Measurements from ENCODE around the gene WLS.

DNA sequence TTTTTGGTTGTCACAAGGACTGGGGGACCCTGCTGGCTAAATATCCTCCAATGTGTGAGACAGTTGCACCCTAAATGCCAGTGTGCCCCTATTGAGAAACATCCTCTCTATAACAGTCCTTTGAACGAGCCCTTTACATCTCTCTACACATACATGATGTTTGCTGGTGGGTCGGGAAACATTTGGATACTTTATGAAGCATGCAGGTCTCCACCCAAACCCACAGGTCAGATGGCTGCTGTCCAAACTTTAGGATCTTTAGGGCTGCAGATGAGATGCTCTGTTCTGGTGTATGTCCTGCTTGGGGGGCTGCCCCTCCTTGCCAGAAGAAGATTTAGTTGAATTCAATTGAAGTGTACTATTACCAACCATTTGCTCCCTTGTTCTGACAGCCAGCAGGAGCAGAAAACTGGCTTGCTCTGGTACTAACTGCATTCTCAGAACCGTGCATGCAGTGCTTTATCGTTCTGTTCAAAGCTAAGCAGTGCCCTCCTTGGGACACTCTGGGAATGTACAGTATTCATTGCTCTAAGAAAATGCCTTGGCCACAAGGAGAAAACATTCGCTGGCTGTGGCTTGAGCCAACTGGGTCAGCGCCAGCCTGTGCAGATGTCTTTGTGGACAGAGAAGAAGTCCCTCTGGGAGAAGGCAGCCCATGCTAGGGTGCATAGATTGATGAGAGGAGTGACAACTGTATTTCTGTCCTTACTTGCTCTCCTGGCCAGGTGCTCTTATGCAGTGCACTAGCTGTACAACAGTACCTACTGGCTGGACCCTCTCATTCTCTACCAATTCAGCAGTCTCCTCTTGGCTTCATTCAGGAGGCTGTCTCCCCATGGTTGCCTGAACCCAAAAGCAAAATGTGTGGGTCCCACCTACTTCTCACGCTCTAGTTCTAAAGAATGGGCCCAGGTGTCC, 120.5 kb downstream of the WLS start:
- TF ChIP-seq NFRKB (IDR thresholded peaks at IDR 0.05) (no peak), ZNF384 (IDR thresholded peaks at IDR 0.05) (no peak), BHLHE40 (IDR thresholded peaks at IDR 0.05; ENCODE audit: borderline replicate concordance) (no peak), CTBP1 (IDR thresholded peaks at IDR 0.05; ENCODE audit: borderline replicate concordance) (no peak), TARDBP (IDR thresholded peaks at IDR 0.05) (no peak), FOXM1 (IDR thresholded peaks at IDR 0.05; ENCODE audit: borderline replicate concordance) (no peak), LEF1 (IDR thresholded peaks at IDR 0.05; ENCODE audit: borderline replicate concordance) (no peak), ARNT (IDR thresholded peaks at IDR 0.05) (no peak), SUZ12 (IDR thresholded peaks at IDR 0.05) (no peak)
- TF ChIP-seq, protein P1, sequence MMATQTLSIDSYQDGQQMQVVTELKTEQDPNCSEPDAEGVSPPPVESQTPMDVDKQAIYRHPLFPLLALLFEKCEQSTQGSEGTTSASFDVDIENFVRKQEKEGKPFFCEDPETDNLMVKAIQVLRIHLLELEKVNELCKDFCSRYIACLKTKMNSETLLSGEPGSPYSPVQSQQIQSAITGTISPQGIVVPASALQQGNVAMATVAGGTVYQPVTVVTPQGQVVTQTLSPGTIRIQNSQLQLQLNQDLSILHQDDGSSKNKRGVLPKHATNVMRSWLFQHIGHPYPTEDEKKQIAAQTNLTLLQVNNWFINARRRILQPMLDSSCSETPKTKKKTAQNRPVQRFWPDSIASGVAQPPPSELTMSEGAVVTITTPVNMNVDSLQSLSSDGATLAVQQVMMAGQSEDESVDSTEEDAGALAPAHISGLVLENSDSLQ (IDR thresholded peaks at IDR 0.05) = no peak

Measured in HEK293T (cell line).